DMS153 treated with DMSO at 0.1 percent for 48 hours (cell line): ENCODE results near the gene TNFRSF6B.

Source experiments
- DNase-seq: peaks from one replicate; lab custom pipeline; 2025; ENCODE audit not compliant: unreplicated experiment; lab: John Stamatoyannopoulos, UW

The TNFRSF6B gene

DNA sequence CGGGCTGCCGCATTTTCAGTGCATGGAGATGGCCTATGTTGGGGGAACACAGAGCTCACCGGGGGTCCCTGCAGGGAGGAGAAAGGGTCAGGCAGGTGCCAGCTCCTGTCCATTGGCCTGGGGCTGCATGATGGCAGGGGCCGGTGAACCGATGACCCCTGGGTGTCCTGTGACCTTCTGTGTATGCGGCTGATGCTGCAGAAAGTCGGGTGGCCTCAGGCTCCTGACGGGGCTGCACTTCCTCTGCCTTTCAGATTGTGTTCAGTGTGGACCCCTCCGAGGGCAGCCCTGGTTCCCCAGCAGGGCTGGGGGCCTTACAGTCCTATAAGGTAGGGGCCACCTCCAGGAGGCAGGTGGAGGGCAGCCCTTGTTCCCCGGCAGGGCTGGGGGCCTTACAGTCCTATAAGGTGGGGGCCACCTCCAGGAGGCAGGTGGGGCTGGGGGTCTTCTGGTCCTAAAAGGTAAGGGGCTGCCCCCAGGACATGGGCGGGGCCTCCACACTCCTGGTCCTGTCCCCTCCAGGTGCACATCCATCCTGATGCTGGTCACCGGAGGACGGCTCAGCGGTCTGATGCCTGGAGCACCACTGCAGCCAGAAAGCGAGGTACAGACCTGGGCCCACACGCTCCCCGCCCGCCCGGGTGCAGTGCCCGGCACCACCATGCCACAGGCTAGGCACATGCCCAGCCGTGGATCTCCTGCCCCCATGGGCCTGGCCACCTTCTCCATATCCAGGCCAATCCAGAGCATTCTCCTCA, 11.0 kb upstream of the TNFRSF6B start:
- no peak for DNase-seq

DNA sequence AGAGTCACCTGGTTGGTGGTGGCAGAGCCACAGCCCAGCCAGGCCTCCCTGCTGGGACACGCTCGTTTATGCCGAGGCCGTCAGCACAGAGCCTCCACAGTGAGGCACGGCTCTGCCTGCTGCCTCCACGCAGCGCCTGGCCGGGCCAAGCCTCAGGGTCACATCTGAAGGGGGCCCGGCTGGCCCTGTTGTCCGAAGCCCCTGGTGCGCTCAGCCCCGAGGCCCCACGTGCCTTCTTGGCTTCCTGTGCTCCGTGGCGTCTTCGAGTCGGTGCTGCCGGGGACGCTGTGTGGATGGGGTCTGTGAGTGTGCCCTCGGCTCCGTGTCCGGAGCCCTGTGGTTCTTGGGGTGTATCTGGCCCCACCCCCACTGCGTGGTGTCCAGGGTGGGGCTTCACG, 10.4 kb upstream of the TNFRSF6B start:
- no peak for DNase-seq

DNA sequence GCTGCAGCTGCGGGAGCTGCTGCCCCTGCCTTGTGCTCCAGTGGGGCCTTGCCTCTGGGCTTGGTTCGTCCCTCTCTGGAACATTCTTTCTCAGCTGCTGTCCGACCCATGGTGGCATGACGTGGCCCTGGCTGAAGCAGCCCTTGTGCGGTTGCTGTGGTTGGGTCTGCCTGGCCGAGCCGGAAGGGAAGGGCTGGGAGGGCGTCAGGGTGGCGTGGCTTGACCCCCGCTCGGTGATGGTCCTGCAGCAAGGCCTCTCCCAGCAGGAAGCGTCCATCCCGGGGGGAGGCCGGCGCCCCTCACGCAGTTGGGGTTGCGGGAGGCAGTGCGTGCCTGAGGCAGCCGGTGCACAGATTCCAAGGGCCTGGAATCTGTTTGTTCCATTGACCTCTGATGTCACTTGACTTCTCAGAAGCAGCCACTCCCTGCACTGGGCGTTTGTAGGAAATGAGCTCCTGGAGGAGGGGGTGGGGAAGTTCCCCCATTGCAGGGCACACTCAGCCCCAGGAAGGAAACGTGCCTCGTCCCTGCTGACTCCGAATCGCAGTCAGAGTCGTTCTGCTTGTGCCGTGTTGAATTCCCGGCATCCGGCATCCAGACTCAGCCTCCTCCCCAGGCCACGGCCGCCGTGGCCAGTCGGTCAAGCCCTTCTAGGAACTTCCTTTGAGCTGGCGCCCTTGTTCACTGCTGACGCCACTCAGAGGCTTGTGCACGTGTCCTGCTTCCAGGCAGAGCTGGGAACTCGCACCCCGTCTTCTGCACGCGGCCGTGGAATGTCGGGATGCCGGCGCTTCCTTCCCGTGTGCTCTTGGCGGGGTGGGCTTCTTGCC, 9.7 kb upstream of the TNFRSF6B start:
- DNase-seq: no peak

DNA sequence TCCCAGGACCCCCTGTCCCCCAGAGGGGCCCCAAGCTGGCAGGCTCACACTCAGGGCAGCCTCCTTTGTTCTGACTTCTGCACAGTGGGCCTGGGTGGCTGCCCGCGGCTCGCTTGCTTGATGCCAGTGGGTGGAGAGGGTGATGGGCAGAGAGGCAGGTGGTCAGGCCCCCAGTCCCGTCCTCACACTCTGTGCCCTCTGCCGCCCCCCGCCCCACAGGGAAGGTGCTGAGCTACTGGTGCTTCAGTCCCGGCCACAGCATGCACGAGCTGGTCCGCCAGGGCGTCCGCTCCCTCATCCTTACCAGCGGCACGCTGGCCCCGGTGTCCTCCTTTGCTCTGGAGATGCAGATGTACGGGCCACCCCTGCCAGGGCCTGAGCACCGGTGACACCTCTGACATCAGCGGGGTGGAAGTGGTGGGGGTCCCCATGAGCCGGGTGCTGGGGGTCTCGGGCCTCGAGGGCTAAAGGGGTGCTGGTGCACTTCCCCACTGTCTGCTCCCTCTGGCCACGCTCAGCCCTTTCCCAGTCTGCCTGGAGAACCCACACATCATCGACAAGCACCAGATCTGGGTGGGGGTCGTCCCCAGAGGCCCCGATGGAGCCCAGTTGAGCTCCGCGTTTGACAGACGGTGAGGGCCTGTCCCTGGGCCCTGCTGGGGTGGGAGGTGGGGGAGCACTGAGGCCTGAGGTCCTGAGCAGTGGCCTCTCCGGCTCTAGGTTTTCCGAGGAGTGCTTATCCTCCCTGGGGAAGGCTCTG, 8.9 kb upstream of the TNFRSF6B start:
- no peak for DNase-seq

DNA sequence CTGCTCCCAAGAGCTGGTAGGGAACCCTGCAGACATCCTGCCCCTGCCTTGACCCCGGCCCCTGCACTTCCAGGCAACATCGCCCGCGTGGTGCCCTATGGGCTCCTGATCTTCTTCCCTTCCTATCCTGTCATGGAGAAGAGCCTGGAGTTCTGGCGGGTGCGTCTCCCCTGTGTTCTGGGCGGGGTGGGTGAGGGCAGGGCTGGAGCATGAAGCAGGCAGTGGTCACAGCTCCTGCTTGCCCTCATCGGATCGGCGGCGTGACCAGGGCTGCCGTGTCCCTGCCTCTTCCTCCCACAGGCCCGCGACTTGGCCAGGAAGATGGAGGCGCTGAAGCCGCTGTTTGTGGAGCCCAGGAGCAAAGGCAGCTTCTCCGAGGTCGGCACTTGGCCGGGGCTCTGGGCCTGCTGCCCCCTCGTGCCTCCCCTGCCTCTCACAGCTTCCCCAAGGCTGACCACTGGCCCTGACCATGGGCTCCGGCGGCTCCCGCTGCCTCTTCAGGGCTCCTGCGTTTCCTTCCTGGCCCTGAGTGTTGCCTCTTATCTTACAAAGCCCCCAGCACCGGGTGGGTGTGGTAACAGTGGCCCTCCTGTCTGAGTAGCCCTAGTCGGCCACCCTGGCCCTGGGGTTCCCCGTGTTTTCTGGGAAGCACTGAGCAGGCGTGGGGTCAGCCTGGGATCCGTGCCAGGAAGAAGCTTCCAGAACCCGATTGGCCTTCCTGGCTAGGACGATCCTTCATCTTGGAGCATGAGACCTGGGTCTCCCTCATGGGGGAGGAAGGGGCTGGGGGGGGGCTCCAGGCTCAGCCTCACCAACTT, 8.0 kb upstream of the TNFRSF6B start:
- no peak for DNase-seq

DNA sequence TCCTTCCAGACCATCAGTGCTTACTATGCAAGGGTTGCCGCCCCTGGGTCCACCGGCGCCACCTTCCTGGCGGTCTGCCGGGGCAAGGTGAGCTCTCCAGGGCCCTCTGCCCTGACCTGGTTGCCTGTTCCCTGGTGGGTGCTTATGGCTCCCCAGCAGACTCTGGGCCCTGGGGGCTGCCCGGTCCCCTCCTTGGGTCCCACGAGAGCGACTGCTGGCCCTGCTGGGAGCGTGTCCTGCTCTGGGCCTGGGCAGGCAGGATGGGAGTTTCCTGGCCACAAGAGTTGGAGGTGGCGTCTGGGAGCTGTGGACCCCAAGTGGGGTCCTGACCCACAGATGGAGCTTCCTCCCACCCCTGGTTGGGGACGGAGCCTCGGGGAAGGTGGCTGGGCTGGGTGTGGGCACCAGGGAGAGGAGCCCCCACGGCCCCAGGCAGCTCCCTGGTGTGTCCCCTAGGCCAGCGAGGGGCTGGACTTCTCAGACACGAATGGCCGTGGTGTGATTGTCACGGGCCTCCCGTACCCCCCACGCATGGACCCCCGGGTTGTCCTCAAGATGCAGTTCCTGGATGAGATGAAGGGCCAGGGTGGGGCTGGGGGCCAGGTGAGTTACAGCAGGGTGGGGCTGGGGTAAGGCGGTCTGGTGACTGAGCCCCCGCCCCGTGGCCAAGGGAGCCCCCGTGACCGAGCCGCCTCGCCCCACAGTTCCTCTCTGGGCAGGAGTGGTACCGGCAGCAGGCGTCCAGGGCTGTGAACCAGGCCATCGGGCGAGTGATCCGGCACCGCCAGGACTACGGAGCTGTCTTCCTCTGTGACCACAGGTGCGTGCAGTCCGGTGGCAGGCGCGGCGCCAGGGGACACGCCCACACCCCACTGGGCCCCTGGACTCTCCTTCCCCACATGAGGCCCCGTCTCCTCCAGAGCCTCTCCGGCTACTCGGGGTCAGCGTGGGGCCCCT, 7.1 kb upstream of the TNFRSF6B start:
- no peak for DNase-seq

DNA sequence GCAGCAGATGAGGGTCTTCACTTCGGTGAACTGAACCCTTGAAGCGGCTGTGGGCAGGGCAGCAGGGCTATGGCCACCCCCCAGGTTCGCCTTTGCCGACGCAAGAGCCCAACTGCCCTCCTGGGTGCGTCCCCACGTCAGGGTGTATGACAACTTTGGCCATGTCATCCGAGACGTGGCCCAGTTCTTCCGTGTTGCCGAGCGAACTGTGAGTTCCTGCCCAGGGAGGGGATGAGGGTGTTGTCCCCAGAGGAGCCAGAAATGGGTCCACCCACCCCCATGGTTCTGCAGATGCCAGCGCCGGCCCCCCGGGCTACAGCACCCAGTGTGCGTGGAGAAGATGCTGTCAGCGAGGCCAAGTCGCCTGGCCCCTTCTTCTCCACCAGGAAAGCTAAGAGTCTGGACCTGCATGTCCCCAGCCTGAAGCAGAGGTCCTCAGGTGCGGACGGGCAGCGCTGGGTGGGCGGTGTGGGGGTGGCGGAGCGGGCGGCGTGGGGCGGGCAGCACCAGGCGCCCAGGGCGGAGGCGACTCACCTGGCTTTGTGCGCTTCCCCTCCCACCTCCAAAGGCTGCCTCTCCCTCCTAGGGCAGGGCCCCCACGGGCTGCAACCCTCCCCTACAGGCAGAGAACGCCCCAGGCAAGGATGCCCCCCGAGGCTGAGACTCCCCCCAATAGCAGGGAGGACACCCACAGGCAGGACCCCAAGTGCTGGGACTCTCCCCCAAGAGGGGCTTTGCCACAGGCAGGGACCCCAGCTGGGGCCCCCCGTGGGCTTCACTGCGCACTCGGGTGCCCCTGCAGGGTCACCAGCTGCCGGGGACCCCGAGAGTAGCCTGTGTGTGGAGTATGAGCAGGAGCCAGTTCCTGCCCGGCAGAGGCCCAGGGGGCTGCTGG, 6.2 kb upstream of the TNFRSF6B start:
- DNase-seq: no peak

DNA sequence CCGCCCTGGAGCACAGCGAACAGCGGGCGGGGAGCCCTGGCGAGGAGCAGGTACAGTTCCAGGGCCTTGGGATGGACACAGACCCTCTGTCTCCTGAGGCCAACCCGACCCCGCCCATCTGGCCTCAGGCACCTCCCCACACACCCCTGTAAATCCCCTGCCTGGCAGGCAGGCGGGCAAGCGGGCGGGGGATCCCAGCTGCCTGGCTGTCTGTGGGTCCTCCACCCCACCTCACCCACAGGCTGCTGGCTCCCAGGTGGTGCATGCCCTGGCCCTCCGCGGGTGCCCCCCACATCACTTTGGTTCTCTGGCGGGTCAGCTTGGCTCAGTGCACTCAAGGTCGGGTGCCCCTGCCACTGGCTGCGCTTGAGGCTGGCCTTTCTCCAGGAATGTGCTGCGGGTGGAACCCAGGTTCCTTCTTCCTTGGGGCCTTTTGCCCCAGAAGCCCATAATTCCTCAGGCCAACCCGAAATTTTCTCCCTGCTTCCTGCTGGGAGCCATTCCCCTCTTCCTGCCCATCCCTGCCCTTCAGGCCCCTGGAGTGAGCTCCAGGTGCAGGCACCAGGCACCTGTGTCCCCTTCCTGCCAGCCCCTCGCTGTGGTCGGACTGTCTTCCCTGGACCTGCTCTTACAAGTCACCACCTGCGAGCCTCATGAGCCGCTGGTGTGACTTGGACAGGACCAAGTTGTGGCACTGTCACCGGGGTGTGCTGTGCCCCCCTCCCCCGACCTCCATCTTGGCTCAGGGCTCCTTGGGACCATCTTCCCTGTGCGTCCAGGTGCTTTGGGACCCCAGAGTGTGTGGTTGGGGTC, 5.3 kb upstream of the TNFRSF6B start:
- no peak for DNase-seq

DNA sequence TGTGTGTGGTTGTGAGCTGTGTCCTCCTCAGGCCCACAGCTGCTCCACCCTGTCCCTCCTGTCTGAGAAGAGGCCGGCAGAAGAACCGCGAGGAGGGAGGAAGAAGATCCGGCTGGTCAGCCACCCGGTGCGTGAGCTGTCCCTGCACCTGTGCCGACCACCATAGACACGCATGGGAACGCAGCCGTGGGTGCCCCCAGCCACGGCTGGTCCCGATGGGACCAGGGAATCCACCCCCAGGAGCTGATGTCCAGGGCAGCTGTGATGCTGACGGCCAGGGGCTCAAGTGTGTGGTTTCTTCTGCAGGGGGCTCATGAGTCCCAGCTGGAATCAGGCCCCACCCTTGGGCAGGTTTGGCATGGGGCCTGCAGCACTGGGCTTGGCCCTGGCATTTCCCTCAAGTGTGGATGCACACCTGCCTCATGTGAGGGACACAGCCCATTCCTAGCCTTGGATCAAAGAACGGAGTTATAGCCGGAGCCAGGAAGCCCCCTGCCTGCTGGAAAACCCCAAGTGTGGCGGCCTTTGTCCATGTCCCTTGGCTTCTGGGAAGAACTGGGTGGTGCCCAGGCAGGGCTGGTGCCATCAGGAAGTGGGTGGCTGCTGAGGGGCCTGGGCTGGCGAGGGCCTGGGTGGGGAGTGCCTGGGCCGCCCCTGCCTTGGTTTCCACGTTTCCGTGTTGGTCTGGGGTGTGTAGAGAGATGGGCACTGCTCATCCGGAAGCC, 4.6 kb upstream of the TNFRSF6B start:
- DNase-seq: no peak

DNA sequence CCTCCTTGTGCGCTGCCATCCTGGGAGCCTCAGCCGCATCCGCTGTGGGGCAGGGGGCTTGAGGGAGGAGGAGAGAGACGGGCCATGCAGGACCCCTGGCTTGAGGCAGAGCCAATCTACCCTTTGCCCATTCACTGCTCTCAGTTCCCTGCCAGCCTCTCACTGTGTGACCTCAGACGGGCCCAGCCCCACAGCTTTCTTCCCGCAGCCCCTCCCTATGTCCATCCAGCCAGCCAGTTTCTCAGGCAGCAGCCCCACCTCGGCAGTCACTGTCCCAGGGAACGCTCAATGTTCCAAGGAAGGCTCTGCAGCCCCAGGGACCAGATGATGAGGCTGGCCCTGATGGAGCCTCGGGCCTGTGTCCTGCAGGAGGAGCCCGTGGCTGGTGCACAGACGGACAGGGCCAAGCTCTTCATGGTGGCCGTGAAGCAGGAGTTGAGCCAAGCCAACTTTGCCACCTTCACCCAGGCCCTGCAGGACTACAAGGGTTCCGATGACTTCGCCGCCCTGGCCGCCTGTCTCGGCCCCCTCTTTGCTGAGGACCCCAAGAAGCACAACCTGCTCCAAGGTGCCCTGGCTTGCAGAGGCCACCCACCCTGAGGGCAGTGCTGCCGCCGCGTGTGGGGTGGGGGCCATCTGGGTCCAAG, 3.9 kb upstream of the TNFRSF6B start:
- no peak for DNase-seq

DNA sequence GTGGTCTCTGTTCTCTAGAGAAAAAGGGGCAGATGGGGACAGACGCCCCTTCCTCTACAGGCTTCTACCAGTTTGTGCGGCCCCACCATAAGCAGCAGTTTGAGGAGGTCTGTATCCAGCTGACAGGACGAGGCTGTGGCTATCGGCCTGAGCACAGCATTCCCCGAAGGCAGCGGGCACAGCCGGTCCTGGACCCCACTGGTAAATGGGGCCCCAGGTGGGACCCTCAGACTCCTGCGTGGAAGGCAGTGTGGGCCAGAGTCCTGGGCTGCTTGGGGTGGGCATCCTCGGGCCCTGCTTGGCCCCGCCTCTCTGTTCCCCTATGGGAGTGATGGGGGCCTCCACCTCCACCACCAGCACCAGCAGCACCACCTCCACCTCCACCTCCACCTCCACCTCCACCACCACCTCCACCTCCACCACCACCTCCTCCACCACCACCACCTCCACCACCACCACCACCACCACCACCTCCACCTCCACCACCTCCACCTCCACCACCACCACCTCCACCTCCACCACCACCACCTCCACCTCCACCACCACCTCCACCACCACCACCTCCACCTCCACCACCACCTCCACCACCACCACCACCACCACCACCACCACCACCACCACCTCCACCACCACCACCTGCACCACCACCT, 3.2 kb upstream of the TNFRSF6B start:
- no peak for DNase-seq

DNA sequence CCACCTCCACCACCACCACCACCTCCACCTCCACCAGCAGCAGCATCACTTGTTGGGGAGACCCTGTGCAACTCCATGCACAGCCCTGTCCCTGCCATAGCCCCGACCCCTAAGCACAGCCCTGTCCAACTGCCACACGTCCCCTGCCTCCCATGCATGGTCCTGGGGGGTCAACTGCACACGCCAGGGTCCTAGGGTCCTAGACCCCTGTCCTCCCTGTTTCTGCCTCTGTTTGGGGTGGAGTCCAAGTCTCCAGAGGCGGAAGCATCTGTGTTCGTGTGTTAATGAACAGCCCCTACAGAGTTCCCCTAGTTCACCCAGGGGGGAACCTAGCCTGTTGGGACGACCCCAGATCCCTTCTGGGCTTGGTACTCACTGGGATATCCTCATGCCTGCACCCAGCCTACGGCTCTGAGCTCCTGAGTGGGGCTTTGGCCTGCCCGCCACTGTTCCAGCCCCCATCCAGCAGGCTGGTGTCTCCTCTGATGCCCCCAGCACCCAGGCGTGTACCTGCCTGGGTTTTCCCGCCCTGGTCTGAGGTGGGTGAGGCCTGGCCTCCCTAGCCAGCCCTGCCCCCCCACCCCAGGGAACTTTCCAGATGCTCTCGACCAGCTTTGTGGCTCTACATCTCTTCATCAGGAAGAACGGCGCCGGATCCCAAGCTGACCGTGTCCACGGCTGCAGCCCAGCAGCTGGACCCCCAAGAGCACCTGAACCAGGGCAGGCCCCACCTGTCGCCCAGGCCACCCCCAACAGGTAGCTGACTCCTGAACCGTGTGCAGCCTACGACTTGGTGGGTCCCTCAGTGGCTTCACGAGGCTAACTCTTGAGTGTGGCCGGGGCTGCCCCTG, 2.5 kb upstream of the TNFRSF6B start:
- no peak for DNase-seq

DNA sequence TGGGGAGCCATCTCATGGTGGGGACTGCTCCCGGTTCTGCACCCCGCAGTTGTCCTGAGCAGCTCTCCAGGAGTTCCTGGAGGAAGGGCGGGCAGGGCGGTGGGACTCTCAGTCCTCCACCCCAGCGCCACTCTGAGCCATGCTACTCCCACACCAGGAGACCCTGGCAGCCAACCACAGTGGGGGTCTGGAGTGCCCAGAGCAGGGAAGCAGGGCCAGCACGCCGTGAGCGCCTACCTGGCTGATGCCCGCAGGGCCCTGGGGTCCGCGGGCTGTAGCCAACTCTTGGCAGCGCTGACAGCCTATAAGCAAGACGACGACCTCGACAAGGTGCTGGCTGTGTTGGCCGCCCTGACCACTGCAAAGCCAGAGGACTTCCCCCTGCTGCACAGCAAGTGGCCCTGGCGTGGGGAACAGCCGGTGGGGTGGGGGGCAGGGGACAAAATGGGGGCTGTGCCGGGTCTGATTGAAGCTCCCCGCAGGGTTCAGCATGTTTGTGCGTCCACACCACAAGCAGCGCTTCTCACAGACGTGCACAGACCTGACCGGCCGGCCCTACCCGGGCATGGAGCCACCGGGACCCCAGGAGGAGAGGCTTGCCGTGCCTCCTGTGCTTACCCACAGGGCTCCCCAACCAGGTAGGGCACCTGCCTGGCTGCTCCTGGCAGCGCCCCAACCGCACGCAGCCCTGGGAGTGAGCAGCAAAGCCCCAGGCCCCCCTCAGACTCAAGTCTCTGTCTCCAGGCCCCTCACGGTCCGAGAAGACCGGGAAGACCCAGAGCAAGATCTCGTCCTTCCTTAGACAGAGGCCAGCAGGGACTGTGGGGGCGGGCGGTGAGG, 1.6 kb upstream of the TNFRSF6B start:
- DNase-seq: no peak
